A673 (cell line): ENCODE results near the gene ZXDB.
"Not testable (repeated sequence)": the region's sequence is repeated elsewhere in the genome, so short reads cannot be mapped to it uniquely, and the experiment has no call there.

Source experiments
- CTCF ChIP-seq: fragments of 300-800, 200-600 bp; sonication (generic); conservative IDR thresholded peaks from 2 replicates; pipeline ENCODE4 v1.5.1; 2017; ENCODE audit warnings: low read depth, mild to moderate bottlenecking, antibody characterized with exemption, low read length, moderate library complexity, mixed read lengths
- EZH2 ChIP-seq: fragments of 200-600 bp; sonication (generic); IDR thresholded peaks from 2 replicates; pipeline ENCODE4 v1.6.1; 2017; ENCODE audit warnings: borderline replicate concordance, low read depth, mild to moderate bottlenecking, mixed read lengths, antibody characterized with exemption, low read length; ENCODE audit not compliant: poor library complexity, severe bottlenecking

- TF ChIP-seq CTCF, EZH2: not testable (repeated sequence)
Measured at GRCh38 chrX:57592894-57593215, 1.0 kb downstream of the ZXDB start.
